Esophagus squamous epithelium (tissue), 5 donors: ENCODE measurements around the gene C1orf50. TPM values are rescaled to one million over a fixed set of nuclear protein-coding genes. Genes with fewer than 3 reads are reported as not detected.

Experiments
- DNase-seq: peaks from one replicate; lab custom pipeline; 2025; lab: John Stamatoyannopoulos, UW
- H3K27ac ChIP-seq, 4 donors: fragments of 200-600 bp; sonication (generic); one replicate each; pipeline ENCODE4 v1.5.1; 2016 to 2019; ENCODE audit warnings: mild to moderate bottlenecking in 1 of 4
- H3K27me3 ChIP-seq, 4 donors: fragments of 200-600 bp; sonication (generic); 1 replicate in 3 of 4; 2 replicates in 1 of 4; pipeline versions ENCODE4 v1.5.1 to v1.6.0; 2017 to 2021; ENCODE audit warnings: antibody characterized with exemption in 1 of 4
- H3K36me3 ChIP-seq, 3 donors: fragments of 200-600 bp; sonication (generic); one replicate each; pipeline ENCODE4 v1.5.1; 2016 to 2019
- H3K4me1 ChIP-seq, 3 donors: fragments of 200-600 bp; sonication (generic); one replicate each; pipeline ENCODE4 v1.5.1; 2017 to 2019
- H3K4me3 ChIP-seq, 4 donors: fragments of 200-600 bp; sonication (generic); 1 replicate in 3 of 4; 2 replicates in 1 of 4; pipeline ENCODE4 v1.5.1; 2016 to 2019; ENCODE audit warnings: mild to moderate bottlenecking in 2 of 4, moderate library complexity in 1 of 4
- H3K9me3 ChIP-seq, 3 donors: fragments of 200-600 bp; sonication (generic); one replicate each; pipeline ENCODE4 v1.5.1; 2016 to 2019
- CTCF ChIP-seq, 6 experiments: fragments of 450-650 bp in 4 of 6; fragments of 200-600 bp in 2 of 6; sonication (generic) in 2 of 6; IDR thresholded peaks; one replicate each; pipeline ENCODE4 v1.5.1; 2016 to 2019; ENCODE audit warnings: antibody characterized with exemption in 6 of 6, mild to moderate bottlenecking in 4 of 6, moderate library complexity in 4 of 6
- POLR2A ChIP-seq, 4 donors: fragments of 450-650 bp; IDR thresholded peaks; one replicate each; pipeline ENCODE4 v1.6.1; 2017; ENCODE audit warnings: antibody characterized with exemption in 4 of 4, mild to moderate bottlenecking in 4 of 4, moderate library complexity in 3 of 4
- WGBS, 2 donors: methylation state at CpG; one replicate each; pipeline ENCODE4 v1.1.5; 2018; 5-methylcytosine and 5-hydroxymethylcytosine counted together
- intact Hi-C: fragments of 100-400 bp; cut with DNase I; formaldehyde crosslinking; loops from one replicate; pipeline ENCODE4 v1.15.0; 2022
- total RNA-seq, 4 donors: library from RNA; depleted of rRNA; stranded (reverse); fragments of >200 nt; gene quantifications; one replicate each; pipeline ENCODE4 v1.1.0, GENCODE V29; 2016
- donor health status: DM: yes; HTN: yes; CAD: no.

The C1orf50 gene
- total RNA-seq, 4 donors from 2014 or later = 1.5 to 15.4 (median 3.8) TPM

GRCh38 chr1:42736571-42737200 is 30.4 kb upstream of the C1orf50 start:
- Histone ChIP-seq H3K4me1 (peaks cover 8 to 48% (median 28%) of the 10 kb centered on the region in 3 donors), H3K27me3 (no peaks in the 10 kb centered on the region), H3K4me3 (no peak overlapping the region), H3K9me3 (no peaks in the 10 kb centered on the region), H3K27ac (no peak overlapping the region), H3K36me3 (no peaks in the 10 kb centered on the region)
- intact Hi-C loops = no loop called here
- DNase-seq = no peak
- 79 to 86% methylated on average over 2 to 7 of the region's 8 CpGs for WGBS, 2 donors
- no peak for TF ChIP-seq CTCF (IDR thresholded peaks at IDR 0.05)
- TF ChIP-seq POLR2A (IDR thresholded peaks at IDR 0.05) = no peak

GRCh38 chr1:42737257-42737656 is 29.8 kb upstream of the C1orf50 start:
- Histone ChIP-seq H3K27me3 (no peaks in the 10 kb centered on the region), H3K4me3 (no peak overlapping the region), H3K9me3 (no peaks in the 10 kb centered on the region), H3K36me3 (no peaks in the 10 kb centered on the region), H3K4me1 (peaks cover 8 to 53% (median 28%) of the 10 kb centered on the region in 3 donors), H3K27ac (no peak overlapping the region)
- TF ChIP-seq CTCF (IDR thresholded peaks at IDR 0.05) = no peak
- no peak for TF ChIP-seq POLR2A (IDR thresholded peaks at IDR 0.05)
- WGBS, 2 donors = 25 to 37% methylated on average over 3 to 5 of the region's 5 CpGs
- no peak for DNase-seq
- intact Hi-C loops = no loop called here

DNA sequence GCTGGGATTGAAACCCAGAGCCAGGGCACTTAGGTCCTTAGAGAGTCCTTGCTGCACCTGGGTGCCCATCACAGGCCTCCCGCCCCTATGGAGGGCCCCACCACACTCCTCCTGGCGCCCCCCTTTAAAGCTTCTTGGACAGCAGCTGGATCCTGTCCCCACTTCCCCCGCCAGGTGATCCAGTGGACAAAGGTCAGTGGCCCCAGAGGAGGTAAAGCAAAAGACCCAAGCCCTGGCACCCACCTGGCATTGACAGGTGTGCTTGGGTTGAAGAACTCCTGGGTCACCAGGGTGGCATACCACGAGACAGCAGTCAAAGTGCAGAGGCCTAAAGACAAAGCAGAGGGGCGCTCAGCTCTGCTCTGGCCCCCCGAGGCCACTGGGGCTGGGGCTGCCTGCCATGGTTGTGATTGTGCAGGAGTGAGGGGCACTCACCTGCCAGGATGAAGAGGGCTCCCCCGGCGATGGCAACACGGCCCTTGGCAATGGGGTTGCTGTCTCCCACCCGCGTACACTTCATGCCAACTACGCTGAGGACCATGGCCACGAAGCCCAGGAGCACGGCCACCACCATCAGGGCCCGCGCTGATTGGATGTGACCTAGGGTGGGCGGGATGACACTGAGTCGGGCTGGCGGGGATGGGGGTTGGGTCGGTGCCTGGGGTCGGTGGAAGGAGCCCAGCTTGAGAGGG is 28.9 kb upstream of the C1orf50 start:
- intact Hi-C loops = no loop called here
- 87 to 93% methylated on average over 3 of the region's 21 CpGs for WGBS, 2 donors
- H3K27ac ChIP-seq = no peak overlapping the region
- no peak overlapping the region for H3K4me3 ChIP-seq
- H3K9me3 ChIP-seq = no peaks in the 10 kb centered on the region
- H3K27me3 ChIP-seq = no peaks in the 10 kb centered on the region
- H3K36me3 ChIP-seq = no peaks in the 10 kb centered on the region
- peaks cover 8 to 62% (median 33%) of the 10 kb centered on the region in 3 donors for H3K4me1 ChIP-seq
- no peak for TF ChIP-seq CTCF (IDR thresholded peaks at IDR 0.05)
- no peak for TF ChIP-seq POLR2A (IDR thresholded peaks at IDR 0.05)
- no peak for DNase-seq

- Histone ChIP-seq H3K9me3 (no peaks in the 10 kb centered on the region), H3K36me3 (no peaks in the 10 kb centered on the region), H3K27me3 (no peaks in the 10 kb centered on the region), H3K27ac (no peak overlapping the region), H3K4me3 (no peak overlapping the region), H3K4me1 (peaks cover 8 to 68% (median 33%) of the 10 kb centered on the region in 3 donors)
- TF ChIP-seq CTCF (IDR thresholded peaks at IDR 0.05) = no peak
- no peak for TF ChIP-seq POLR2A (IDR thresholded peaks at IDR 0.05)
- 33 to 52% methylated on average over 3 to 4 of the region's 8 CpGs for WGBS, 2 donors
- intact Hi-C loops = no loop called here
- DNase-seq = no peak
Measured at GRCh38 chr1:42738678-42739226, 28.3 kb upstream of the C1orf50 start.
